ENCODE data around the gene TMC1.

DNA sequence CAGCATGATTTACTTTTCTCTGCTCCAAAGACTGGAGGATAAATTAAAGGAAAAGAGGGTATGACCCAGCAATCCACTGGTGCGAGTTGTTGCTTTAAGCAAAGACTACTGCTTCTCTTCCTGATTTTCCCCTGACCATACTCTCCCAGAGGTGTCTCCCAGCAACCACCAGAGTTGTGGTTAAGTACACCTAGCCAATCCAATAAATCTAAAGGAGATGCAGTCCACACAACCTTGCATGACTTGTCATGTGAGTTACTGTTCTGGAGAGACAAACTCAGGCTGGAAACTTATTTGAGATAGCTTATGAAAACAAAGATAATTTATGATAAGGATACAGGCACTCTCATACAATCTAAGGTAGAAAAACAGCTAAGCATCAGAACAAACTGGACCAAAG is 11.9 kb downstream of the TMC1 start:
- no peak for TF ChIP-seq CTCF (IDR thresholded peaks at IDR 0.05; ENCODE audit: control extremely low read depth in 1 of 3, insufficient read depth in 1 of 3, low read depth in 1 of 3, low read length in 3 of 3)
- no peak for TF ChIP-seq SIX5 (IDR thresholded peaks at IDR 0.05; ENCODE audit: low read depth, low read length)
- TF ChIP-seq EZH2 (IDR thresholded peaks at IDR 0.05; ENCODE audit: low read depth, low read length, severe bottlenecking), result no peak
- TF ChIP-seq MAX (IDR thresholded peaks at IDR 0.05), result no peak

Data from H1 (cell line).